Activated naive CD4-positive, alpha-beta T cell treated with anti-CD3 and anti-CD28 coated beads, Interleukin-2, amount 50 U/mL, for 72 hours (primary cell): ENCODE results near the gene SETD6. TPM values are rescaled to one million over a fixed set of nuclear protein-coding genes. Genes with fewer than 3 reads are reported as not detected.
"Not testable (repeated sequence)": the region's sequence is repeated elsewhere in the genome, so short reads cannot be mapped to it uniquely, and the experiment has no call there.

Source experiments
- ATAC-seq, 2 donors: fragments of 150-1000 bp; cut with Tn5 transposase; 2 replicates each; pipeline ENCODE4 v1.10.0; 2021; ENCODE audit warnings: mild to moderate bottlenecking in 2 of 2, moderate library complexity in 2 of 2
- DNase-seq, 2 donors: peaks; one replicate each; pipeline ENCODE4 v3.0.0; 2021 to 2022; ENCODE audit warnings: low spot score in 2 of 2
- H3K27ac Mint-ChIP-seq, 2 donors: one replicate each; pipeline ENCODE4 v1.8.0; 2022; ENCODE audit warnings: mild to moderate bottlenecking in 2 of 2, mixed read lengths in 2 of 2
- H3K36me3 Mint-ChIP-seq, 2 donors: one replicate each; pipeline ENCODE4 v1.8.0; 2022; ENCODE audit warnings: mixed read lengths in 2 of 2
- H3K9me3 Mint-ChIP-seq, 2 donors: one replicate each; pipeline ENCODE4 v1.8.0; 2022; ENCODE audit warnings: mixed read lengths in 2 of 2
- total RNA-seq, 2 donors: library from RNA; stranded (reverse); gene quantifications; one replicate each; pipeline ENCODE4 v1.2.3, GENCODE V29; 2022

Gene SETD6
- total RNA-seq, 2 donors from 2014 or later = 10.6 to 13.9 TPM

GRCh38 chr16:58488531-58488930 lies 26.8 kb upstream of the SETD6 start:
- DNase-seq (no peak), ATAC-seq (no peak)
- Mint-ChIP-seq H3K27ac (no peak overlapping the region), H3K36me3 (no peaks in the 10 kb centered on the region), H3K9me3 (no peaks in the 10 kb centered on the region)

GRCh38 chr16:58490065-58490464 lies 25.3 kb upstream of the SETD6 start:
- peak overlapping the region in 1 of 2 donors; percentile 22 for H3K27ac Mint-ChIP-seq
- no peak for ATAC-seq
- H3K36me3 Mint-ChIP-seq = no peaks in the 10 kb centered on the region
- DNase-seq = no peak
- H3K9me3 Mint-ChIP-seq = no peaks in the 10 kb centered on the region

- H3K36me3 Mint-ChIP-seq, DNase-seq, ATAC-seq, H3K9me3 Mint-ChIP-seq: not testable (repeated sequence)
- H3K27ac Mint-ChIP-seq = peak overlapping the region in 1 of 2 donors; percentile 22
Measured at GRCh38 chr16:58490539-58490938, 24.8 kb upstream of the SETD6 start.

- ATAC-seq = no peak
- no peak for DNase-seq
- H3K27ac Mint-ChIP-seq = no peak overlapping the region
- H3K36me3 Mint-ChIP-seq = no peaks in the 10 kb centered on the region
- no peaks in the 10 kb centered on the region for H3K9me3 Mint-ChIP-seq
Measured at GRCh38 chr16:58492066-58492465, 23.3 kb upstream of the SETD6 start.

GRCh38 chr16:58492735-58493134 lies 22.6 kb upstream of the SETD6 start:
- Mint-ChIP-seq H3K36me3 (no peaks in the 10 kb centered on the region), H3K9me3 (no peaks in the 10 kb centered on the region), H3K27ac (peak overlapping the region in 1 of 2 donors; percentile 24)
- no peak for DNase-seq
- ATAC-seq = no peak

- Mint-ChIP-seq H3K9me3 (no peaks in the 10 kb centered on the region), H3K27ac (peak overlapping the region; percentile 24 to 44), H3K36me3 (no peaks in the 10 kb centered on the region)
- DNase-seq = no peak
- ATAC-seq = no peak
Measured at GRCh38 chr16:58493756-58494431, 21.4 kb upstream of the SETD6 start.

- H3K9me3 Mint-ChIP-seq = no peaks in the 10 kb centered on the region
- ATAC-seq = peak; percentile 75 to 78
- no peaks in the 10 kb centered on the region for H3K36me3 Mint-ChIP-seq
- DNase-seq = peak in 1 of 2 donors; percentile 78
- H3K27ac Mint-ChIP-seq = peak overlapping the region; percentile 76 to 90
Measured at GRCh38 chr16:58494981-58495520, 20.3 kb upstream of the SETD6 start.

GRCh38 chr16:58495521-58496331 lies 19.6 kb upstream of the SETD6 start:
- peak overlapping the region; percentile 76 to 90 for H3K27ac Mint-ChIP-seq
- no peaks in the 10 kb centered on the region for H3K36me3 Mint-ChIP-seq
- no peak for DNase-seq
- ATAC-seq = no peak
- no peaks in the 10 kb centered on the region for H3K9me3 Mint-ChIP-seq

GRCh38 chr16:58497468-58497867 lies 17.8 kb upstream of the SETD6 start:
- Mint-ChIP-seq H3K9me3 (no peaks in the 10 kb centered on the region), H3K27ac (no peak overlapping the region)

GRCh38 chr16:58497935-58498334 lies 17.4 kb upstream of the SETD6 start:
- H3K27ac Mint-ChIP-seq = no peak overlapping the region
- H3K9me3 Mint-ChIP-seq = no peaks in the 10 kb centered on the region
- no peaks in the 10 kb centered on the region for H3K36me3 Mint-ChIP-seq
- no peak for ATAC-seq
- DNase-seq = peak in 1 of 2 donors; percentile 42

More at GRCh38 chr16:58497468-58497867, 17.8 kb upstream of the SETD6 start:
- DNase-seq = no peak
- no peak for ATAC-seq
- no peaks in the 10 kb centered on the region for H3K36me3 Mint-ChIP-seq

- H3K36me3 Mint-ChIP-seq = no peaks in the 10 kb centered on the region
- H3K9me3 Mint-ChIP-seq = no peaks in the 10 kb centered on the region
- H3K27ac Mint-ChIP-seq = no peak overlapping the region
Measured at GRCh38 chr16:58498341-58499091, 16.8 kb upstream of the SETD6 start.

GRCh38 chr16:58499092-58499511 lies 16.2 kb upstream of the SETD6 start:
- no peaks in the 10 kb centered on the region for H3K9me3 Mint-ChIP-seq
- DNase-seq (peak in 1 of 2 donors; percentile 52), ATAC-seq (no peak)
- H3K27ac Mint-ChIP-seq = no peak overlapping the region
- no peaks in the 10 kb centered on the region for H3K36me3 Mint-ChIP-seq

More at GRCh38 chr16:58498341-58499091, 16.8 kb upstream of the SETD6 start:
- DNase-seq (peak in 1 of 2 donors; percentile 49), ATAC-seq (no peak)

- Mint-ChIP-seq H3K9me3 (no peaks in the 10 kb centered on the region), H3K27ac (peak within 1 kb of the TSS in 1 of 2 donors; percentile 80), H3K36me3 (no peaks in the 10 kb centered on the region)
- DNase-seq (peak; percentile 56 to 64), ATAC-seq (peak; percentile 25 to 73)
Measured at GRCh38 chr16:58499615-58500351, 15.5 kb upstream of the SETD6 start, which contains the start of gene NDRG4. TSS of gene NDRG4 (plus strand) at chr16:58500143. CDS start at chr16:58500249, 106 bp downstream.

GRCh38 chr16:58500430-58501241 lies 14.7 kb upstream of the SETD6 start:
- DNase-seq (peak; percentile 28 to 56), ATAC-seq (peak; percentile 27 to 66)
- peak overlapping the region in 1 of 2 donors; percentile 80 for H3K27ac Mint-ChIP-seq
- H3K9me3 Mint-ChIP-seq = no peaks in the 10 kb centered on the region
- H3K36me3 Mint-ChIP-seq = no peaks in the 10 kb centered on the region
